GM12878 (cell line): Measurements from ENCODE around the gene CHST8. TPM values are rescaled to one million over a fixed set of nuclear protein-coding genes. Genes with fewer than 3 reads are reported as not detected.

Experiments used
- ATAC-seq: fragments of 200-7000 bp; cut with Tn5 transposase; 3 replicates; pipeline ENCODE4 v1.9.1; 2020; ENCODE audit warnings: mild to moderate bottlenecking, moderate library complexity
- BruUV-seq: library from RNA; stranded (reverse); fragments of 400-500 nt; replicated peaks from 2 replicates; lab custom pipeline; 2021; lab: Mats Ljungman, UMichigan
- CTCF ChIA-PET: fragments of 300-600 bp; sonication (Branson Sonifier 250); formaldehyde crosslinking; extraction: SDS; loops from one replicate; lab custom pipeline; 2021; ENCODE audit warnings: inconsistent platforms; lab: Yijun Ruan, JAX
- POLR2A ChIA-PET: fragments of 350-600 bp; formaldehyde crosslinking; extraction: SDS; loops from one replicate; lab custom pipeline; 2021; ENCODE audit warnings: inconsistent platforms; lab: Charles Lee
- RAD21 ChIA-PET: fragments of 300-600 bp; sonication (Branson Sonifier 250); formaldehyde crosslinking; loops from one replicate; lab custom pipeline; 2023; ENCODE audit warnings: antibody characterized with exemption; ENCODE audit not compliant: unreplicated experiment; lab: Charles Lee
- SMC1A ChIA-PET: fragments of 300-600 bp; sonication (Branson Sonifier 250); formaldehyde crosslinking; loops from one replicate; lab custom pipeline; 2023; ENCODE audit not compliant: unreplicated experiment, uncharacterized antibody; lab: Charles Lee
- DNase-seq: peaks from one replicate; pipeline ENCODE4 v3.0.0-alpha.2; 2011; ENCODE audit warnings: low read depth, low spot score
- FAIRE-seq: peaks from 3 replicates; lab custom pipeline; 2011; peaks lifted over from hg19 to GRCh38; lab: Jason Lieb, UNC
- H2AFZ ChIP-seq: 2 replicates; pipeline ENCODE4 v1.6.0; 2011; ENCODE audit warnings: low read depth, low read length, control low read depth; ENCODE audit not compliant: control insufficient read depth
- H3K27ac ChIP-seq: 2 replicates; pipeline ENCODE4 v1.5.1; 2011; ENCODE audit warnings: control low read depth; ENCODE audit not compliant: control insufficient read depth, insufficient read depth
- H3K27me3 ChIP-seq, 2 experiments: replicated peaks in 1 of 2; 2 replicates each; pipeline versions ENCODE4 v1.6.0 to v1.6.1; 2011; ENCODE audit warnings: low read length in 1 of 2; ENCODE audit not compliant: control insufficient read depth in 2 of 2, insufficient read depth in 2 of 2
- H3K36me3 ChIP-seq, 2 experiments: 2 replicates each; pipeline ENCODE4 v1.5.1; 2011; ENCODE audit warnings: low read length in 1 of 2; ENCODE audit not compliant: control insufficient read depth in 2 of 2, insufficient read depth in 2 of 2
- H3K4me1 ChIP-seq: 2 replicates; pipeline ENCODE4 v1.6.1; 2011; ENCODE audit warnings: mild to moderate bottlenecking, low read length, moderate library complexity, mixed read lengths; ENCODE audit not compliant: control insufficient read depth, insufficient read depth
- H3K4me2 ChIP-seq: 2 replicates; pipeline ENCODE4 v1.6.0; 2011; ENCODE audit warnings: control low read depth; ENCODE audit not compliant: control insufficient read depth, insufficient read depth
- H3K4me3 ChIP-seq: fragments of 200-600 bp; sonication (generic); 2 replicates; pipeline ENCODE4 v1.5.1; 2016
- H3K79me2 ChIP-seq: 2 replicates; pipeline ENCODE4 v1.6.0; 2011; ENCODE audit warnings: low read length; ENCODE audit not compliant: control insufficient read depth, insufficient read depth
- H3K9ac ChIP-seq: 2 replicates; pipeline ENCODE4 v1.8.0; 2011; ENCODE audit warnings: low read length, control low read depth, mixed read lengths; ENCODE audit not compliant: control insufficient read depth, insufficient read depth
- H3K9me3 ChIP-seq: replicated peaks from 3 replicates; pipeline ENCODE4 v1.5.1; 2011; ENCODE audit warnings: mild to moderate bottlenecking, low read length; ENCODE audit not compliant: control insufficient read depth, insufficient read depth
- H4K20me1 ChIP-seq: 2 replicates; pipeline ENCODE4 v1.6.0; 2011; ENCODE audit not compliant: control insufficient read depth, insufficient read depth
- BRCA1 ChIP-seq: IDR thresholded peaks from 2 replicates; pipeline ENCODE4 v1.6.1; 2011; ENCODE audit warnings: low read depth, low read length, improper control_type of control experiment
- CHD1 ChIP-seq: IDR thresholded peaks from 2 replicates; pipeline ENCODE4 v1.6.1; 2012; ENCODE audit warnings: low read depth, low read length, improper control_type of control experiment
- DPF2 ChIP-seq: fragments of 450-650 bp; IDR thresholded peaks from 2 replicates; pipeline ENCODE4 v1.6.1; 2017; ENCODE audit warnings: mild to moderate bottlenecking
- EED ChIP-seq: sonication (generic); IDR thresholded peaks from 2 replicates; pipeline ENCODE4 v1.6.1; 2016; ENCODE audit warnings: antibody characterized with exemption, low read depth
- IRF4 ChIP-seq: IDR thresholded peaks from 2 replicates; pipeline ENCODE4 v1.6.1; 2011; ENCODE audit warnings: low read depth, low read length
- MYC ChIP-seq: IDR thresholded peaks from 2 replicates; pipeline ENCODE4 v1.6.1; 2011; ENCODE audit warnings: mild to moderate bottlenecking, low read length, moderate library complexity, inconsistent platforms; ENCODE audit not compliant: insufficient read depth, insufficient replicate concordance, insufficient read length, severe bottlenecking
- NFIC ChIP-seq: IDR thresholded peaks from 2 replicates; pipeline ENCODE4 v1.6.1; 2012; ENCODE audit warnings: low read depth, mild to moderate bottlenecking, inconsistent platforms, low read length, moderate library complexity
- POLR2A ChIP-seq: IDR thresholded peaks from 2 replicates; pipeline ENCODE4 v1.6.1; 2011; ENCODE audit warnings: low read depth, mild to moderate bottlenecking, low read length
- SIX5 ChIP-seq: IDR thresholded peaks from 2 replicates; pipeline ENCODE4 v1.6.1; 2011; ENCODE audit warnings: mild to moderate bottlenecking, low read depth, low read length, moderate library complexity; ENCODE audit not compliant: severe bottlenecking
- SUPT20H ChIP-seq: IDR thresholded peaks from 2 replicates; pipeline ENCODE4 v1.6.1; 2011; ENCODE audit warnings: low read depth, mild to moderate bottlenecking, low read length, moderate library complexity, borderline replicate concordance; ENCODE audit not compliant: control insufficient read depth
- TCF12 ChIP-seq: IDR thresholded peaks from 2 replicates; pipeline ENCODE4 v1.6.1; 2011; ENCODE audit warnings: low read depth, mild to moderate bottlenecking, low read length
- TCF3 ChIP-seq: IDR thresholded peaks from 2 replicates; pipeline ENCODE4 v1.6.1; 2012; ENCODE audit warnings: low read depth, mild to moderate bottlenecking, low read length, borderline replicate concordance; ENCODE audit not compliant: insufficient read depth
- WGBS: methylation state at CpG from one replicate; pipeline ENCODE4 v1.1.6; 2016; ENCODE audit warnings: low lambda C conversion rate; ENCODE audit not compliant: insufficient replicate concordance, insufficient coverage; ENCODE audit errors: missing lambda C conversion rate; 5-methylcytosine and 5-hydroxymethylcytosine counted together
- in situ Hi-C: fragments of 300-500 bp; cut with MboI; formaldehyde crosslinking; loops from 9 replicates; pipeline ENCODE4 v1.14.3; 2018; ENCODE audit warnings: mixed read lengths
- intact Hi-C: fragments of 100-400 bp; cut with micrococcal nuclease; formaldehyde crosslinking; loops from one replicate; pipeline ENCODE4 v1.14.2; 2022; ENCODE audit not compliant: unreplicated experiment
- polyA plus RNA-seq, 11 experiments: library from polyadenylated mRNA; depleted of rRNA in 4 of 11; unstranded in 6 of 11; stranded (reverse) in 5 of 11; fragments of >200 nt; fragmentation: Nextera tagmentation in 4 of 11; fragmentation: Illumina TruSeq in 1 of 11; extraction: Ambion mirVana in 4 of 11; extraction: Trizol in 1 of 11; gene quantifications; 1 replicate in 1 of 11; 2 replicates in 10 of 11; pipeline versions ENCODE4 v1.2.1 to v1.2.3, GENCODE V29; 2011 to 2016; ENCODE audit warnings: inconsistent platforms in 2 of 11, missing spikeins in 2 of 11, low read depth in 1 of 11
- total RNA-seq, 4 experiments: library from RNA; depleted of rRNA in 3 of 4; stranded (reverse); fragments of >200 nt in 3 of 4; fragmentation: Illumina TruSeq in 1 of 4; extraction: Trizol in 1 of 4; gene quantifications; 2 replicates each; pipeline versions ENCODE4 v1.2.1 to v1.2.3, GENCODE V29; 2013 to 2021
- TF ChIP-seq, protein P1 (sequence below): fragments of 450-650 bp; IDR thresholded peaks from 2 replicates; pipeline ENCODE4 v1.6.1; 2016; ENCODE audit warnings: mild to moderate bottlenecking, moderate library complexity, borderline replicate concordance
- TF ChIP-seq, protein P2 (sequence below): IDR thresholded peaks from 2 replicates; pipeline ENCODE4 v1.6.1; 2011; ENCODE audit warnings: borderline replicate concordance, low read depth, mild to moderate bottlenecking, moderate library complexity, mixed read lengths, low read length; ENCODE audit not compliant: insufficient read depth; ENCODE audit errors: extremely low read length
- TF ChIP-seq, protein P3 (sequence below): fragments of 450-650 bp; formaldehyde crosslinking; IDR thresholded peaks from 2 replicates; pipeline ENCODE4 v1.4.0; 2022; ENCODE audit warnings: mild to moderate bottlenecking, moderate library complexity
- TF ChIP-seq, protein P4 (sequence below): IDR thresholded peaks from 2 replicates; pipeline ENCODE4 v1.6.1; 2012; ENCODE audit warnings: low read depth, low read length, improper control_type of control experiment

The CHST8 gene
- total and polyA plus RNA-seq, 10 of the 15 experiments (the other 5 are each of a cell fraction or from before 2014, with no cell fraction given), result 0.06 TPM; not detected in 9

DNA sequence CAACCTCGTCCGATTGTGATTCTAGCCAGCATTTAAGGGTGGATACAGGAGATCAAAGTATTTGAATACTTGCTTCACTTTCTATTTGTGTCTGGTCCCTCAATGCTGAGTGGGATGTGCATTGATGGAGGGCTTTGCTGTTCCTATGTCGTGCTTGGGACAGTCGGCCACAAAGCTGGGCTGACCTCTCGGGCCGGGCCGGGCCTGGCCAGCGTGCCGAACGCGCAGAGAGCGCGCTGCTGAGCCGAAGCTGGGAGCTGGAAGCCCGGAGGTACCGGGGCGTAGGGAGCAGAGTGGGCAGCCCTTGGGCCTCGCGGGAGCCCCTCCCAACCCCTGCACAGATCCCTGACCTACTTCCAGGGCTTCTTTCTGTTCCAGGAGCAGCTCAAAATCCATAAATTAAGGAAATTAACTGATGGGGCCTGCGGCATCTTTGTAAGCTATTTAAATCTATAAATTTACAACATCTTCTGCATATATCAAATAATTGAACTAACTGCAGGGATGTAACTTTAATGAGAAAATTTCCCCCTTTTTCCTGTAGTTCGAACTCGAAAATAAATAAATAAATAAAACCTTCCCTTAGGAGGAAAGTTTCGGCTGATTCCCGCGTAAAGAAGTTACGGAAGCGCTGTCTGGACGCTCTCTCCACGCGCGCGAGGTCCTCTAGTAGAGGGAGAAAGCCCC, 173.1 kb downstream of the CHST8 start:
- no peak overlapping the region for H3K27ac ChIP-seq
- H3K4me1 ChIP-seq, result no peaks in the 10 kb centered on the region
- H3K9ac ChIP-seq, result no peak overlapping the region
- no peak overlapping the region for H2AFZ ChIP-seq
- no peaks in the 10 kb centered on the region for H3K36me3 ChIP-seq
- BruUV-seq, result no TSS peak
- no peaks in the 10 kb centered on the region for H3K79me2 ChIP-seq
- no peaks in the 10 kb centered on the region for H4K20me1 ChIP-seq
- ATAC-seq, result no peak
- SMC1A ChIA-PET, result no interaction called here
- RAD21 ChIA-PET, result no interaction called here
- H3K27me3 ChIP-seq, result peaks cover 4 to 5% of the 10 kb centered on the region in 2 experiments
- no peak overlapping the region for H3K4me3 ChIP-seq
- DNase-seq, result no peak
- intact Hi-C loops (no loop called here), in situ Hi-C loops (loop anchor here (25.0 kb wide), 1 partner anchor 917 kb away; no protein-coding TSS in a partner anchor)
- no peaks in the 10 kb centered on the region for H3K9me3 ChIP-seq
- no peak for FAIRE-seq
- 30% methylated on average over 30 of the region's 32 CpGs for WGBS
- POLR2A ChIA-PET, result no interaction called here
- CTCF ChIA-PET, result interaction anchor here (0.6 to 1.0 kb wide), 3 partner anchors 234 to 1113 kb away, joined by 3 read pairs; no protein-coding TSS in a partner anchor
- H3K4me2 ChIP-seq, result no peak overlapping the region
- TF ChIP-seq, protein P1, sequence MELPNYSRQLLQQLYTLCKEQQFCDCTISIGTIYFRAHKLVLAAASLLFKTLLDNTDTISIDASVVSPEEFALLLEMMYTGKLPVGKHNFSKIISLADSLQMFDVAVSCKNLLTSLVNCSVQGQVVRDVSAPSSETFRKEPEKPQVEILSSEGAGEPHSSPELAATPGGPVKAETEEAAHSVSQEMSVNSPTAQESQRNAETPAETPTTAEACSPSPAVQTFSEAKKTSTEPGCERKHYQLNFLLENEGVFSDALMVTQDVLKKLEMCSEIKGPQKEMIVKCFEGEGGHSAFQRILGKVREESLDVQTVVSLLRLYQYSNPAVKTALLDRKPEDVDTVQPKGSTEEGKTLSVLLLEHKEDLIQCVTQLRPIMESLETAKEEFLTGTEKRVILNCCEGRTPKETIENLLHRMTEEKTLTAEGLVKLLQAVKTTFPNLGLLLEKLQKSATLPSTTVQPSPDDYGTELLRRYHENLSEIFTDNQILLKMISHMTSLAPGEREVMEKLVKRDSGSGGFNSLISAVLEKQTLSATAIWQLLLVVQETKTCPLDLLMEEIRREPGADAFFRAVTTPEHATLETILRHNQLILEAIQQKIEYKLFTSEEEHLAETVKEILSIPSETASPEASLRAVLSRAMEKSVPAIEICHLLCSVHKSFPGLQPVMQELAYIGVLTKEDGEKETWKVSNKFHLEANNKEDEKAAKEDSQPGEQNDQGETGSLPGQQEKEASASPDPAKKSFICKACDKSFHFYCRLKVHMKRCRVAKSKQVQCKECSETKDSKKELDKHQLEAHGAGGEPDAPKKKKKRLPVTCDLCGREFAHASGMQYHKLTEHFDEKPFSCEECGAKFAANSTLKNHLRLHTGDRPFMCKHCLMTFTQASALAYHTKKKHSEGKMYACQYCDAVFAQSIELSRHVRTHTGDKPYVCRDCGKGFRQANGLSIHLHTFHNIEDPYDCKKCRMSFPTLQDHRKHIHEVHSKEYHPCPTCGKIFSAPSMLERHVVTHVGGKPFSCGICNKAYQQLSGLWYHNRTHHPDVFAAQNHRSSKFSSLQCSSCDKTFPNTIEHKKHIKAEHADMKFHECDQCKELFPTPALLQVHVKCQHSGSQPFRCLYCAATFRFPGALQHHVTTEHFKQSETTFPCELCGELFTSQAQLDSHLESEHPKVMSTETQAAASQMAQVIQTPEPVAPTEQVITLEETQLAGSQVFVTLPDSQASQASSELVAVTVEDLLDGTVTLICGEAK, result no peak
- TF ChIP-seq CHD1, result no peak
- no peak for TF ChIP-seq POLR2A
- TF ChIP-seq, protein P2, sequence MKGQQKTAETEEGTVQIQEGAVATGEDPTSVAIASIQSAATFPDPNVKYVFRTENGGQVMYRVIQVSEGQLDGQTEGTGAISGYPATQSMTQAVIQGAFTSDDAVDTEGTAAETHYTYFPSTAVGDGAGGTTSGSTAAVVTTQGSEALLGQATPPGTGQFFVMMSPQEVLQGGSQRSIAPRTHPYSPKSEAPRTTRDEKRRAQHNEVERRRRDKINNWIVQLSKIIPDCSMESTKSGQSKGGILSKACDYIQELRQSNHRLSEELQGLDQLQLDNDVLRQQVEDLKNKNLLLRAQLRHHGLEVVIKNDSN, result no peak
- TF ChIP-seq TCF12, result no peak
- TF ChIP-seq MYC, result no peak
- TF ChIP-seq EED, result no peak
- no peak for TF ChIP-seq BRCA1
- TF ChIP-seq TCF3, result no peak
- no peak for TF ChIP-seq SIX5
- no peak for TF ChIP-seq SUPT20H
- TF ChIP-seq IRF4, result no peak
- TF ChIP-seq DPF2, result no peak
- TF ChIP-seq, protein P3, sequence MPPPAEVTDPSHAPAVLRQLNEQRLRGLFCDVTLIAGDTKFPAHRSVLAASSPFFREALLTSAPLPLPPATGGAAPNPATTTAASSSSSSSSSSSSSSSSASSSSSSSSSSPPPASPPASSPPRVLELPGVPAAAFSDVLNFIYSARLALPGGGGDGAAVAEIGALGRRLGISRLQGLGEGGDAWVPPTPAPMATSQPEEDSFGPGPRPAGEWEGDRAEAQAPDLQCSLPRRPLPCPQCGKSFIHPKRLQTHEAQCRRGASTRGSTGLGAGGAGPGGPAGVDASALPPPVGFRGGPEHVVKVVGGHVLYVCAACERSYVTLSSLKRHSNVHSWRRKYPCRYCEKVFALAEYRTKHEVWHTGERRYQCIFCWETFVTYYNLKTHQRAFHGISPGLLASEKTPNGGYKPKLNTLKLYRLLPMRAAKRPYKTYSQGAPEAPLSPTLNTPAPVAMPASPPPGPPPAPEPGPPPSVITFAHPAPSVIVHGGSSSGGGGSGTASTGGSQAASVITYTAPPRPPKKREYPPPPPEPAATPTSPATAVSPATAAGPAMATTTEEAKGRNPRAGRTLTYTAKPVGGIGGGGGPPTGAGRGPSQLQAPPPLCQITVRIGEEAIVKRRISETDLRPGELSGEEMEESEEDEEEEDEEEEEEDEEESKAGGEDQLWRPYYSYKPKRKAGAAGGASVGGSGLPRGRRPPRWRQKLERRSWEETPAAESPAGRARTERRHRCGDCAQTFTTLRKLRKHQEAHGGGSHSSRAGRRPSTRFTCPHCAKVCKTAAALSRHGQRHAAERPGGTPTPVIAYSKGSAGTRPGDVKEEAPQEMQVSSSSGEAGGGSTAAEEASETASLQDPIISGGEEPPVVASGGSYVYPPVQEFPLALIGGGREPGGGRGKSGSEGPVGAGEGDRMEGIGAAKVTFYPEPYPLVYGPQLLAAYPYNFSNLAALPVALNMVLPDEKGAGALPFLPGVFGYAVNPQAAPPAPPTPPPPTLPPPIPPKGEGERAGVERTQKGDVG (CRISPR knock-in tag), result no peak
- TF ChIP-seq NFIC, result no peak
- TF ChIP-seq, protein P4, sequence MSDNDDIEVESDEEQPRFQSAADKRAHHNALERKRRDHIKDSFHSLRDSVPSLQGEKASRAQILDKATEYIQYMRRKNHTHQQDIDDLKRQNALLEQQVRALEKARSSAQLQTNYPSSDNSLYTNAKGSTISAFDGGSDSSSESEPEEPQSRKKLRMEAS, result no peak
